CD8-positive, alpha-beta memory T cell (primary cell): ENCODE results near the gene GLYATL3. TPM values are rescaled to one million over a fixed set of nuclear protein-coding genes. Genes with fewer than 3 reads are reported as not detected.

Experiments
- CTCF ChIA-PET: fragments of 350-600 bp; sonication (Branson Sonifier 250); formaldehyde crosslinking; loops from one replicate; lab custom pipeline; 2021; ENCODE audit warnings: antibody characterized with exemption; lab: Charles Lee
- POLR2A ChIA-PET: fragments of 350-600 bp; sonication (Branson Sonifier 250); formaldehyde crosslinking; loops from one replicate; lab custom pipeline; 2021; ENCODE audit warnings: antibody characterized with exemption; lab: Charles Lee
- DNase-seq, 5 donors: peaks; one replicate each; pipeline versions ENCODE4 v3.0.0 to v3.0.0-alpha.2; 2020 to 2022; ENCODE audit warnings: mixed read lengths in 1 of 5
- H3K27ac ChIP-seq: one replicate; pipeline ENCODE4 v1.7.0; 2013; ENCODE audit warnings: low read depth, mild to moderate bottlenecking, low read length, moderate library complexity
- H3K27me3 ChIP-seq: 2 replicates; pipeline ENCODE4 v1.7.0; 2013; ENCODE audit warnings: low read length, mild to moderate bottlenecking; ENCODE audit not compliant: insufficient read depth, poor library complexity, severe bottlenecking
- H3K36me3 ChIP-seq: 2 replicates; pipeline ENCODE4 v1.7.0; 2013; ENCODE audit warnings: mild to moderate bottlenecking, low read length, moderate library complexity; ENCODE audit not compliant: insufficient read depth
- H3K4me1 ChIP-seq: 2 replicates; pipeline ENCODE4 v1.7.0; 2013; ENCODE audit warnings: mild to moderate bottlenecking, low read length, moderate library complexity; ENCODE audit not compliant: insufficient read depth
- H3K4me3 ChIP-seq: 2 replicates; pipeline ENCODE4 v1.7.0; 2013; ENCODE audit warnings: mild to moderate bottlenecking, low read length
- H3K9me3 ChIP-seq: 2 replicates; pipeline ENCODE4 v1.7.0; 2013; ENCODE audit warnings: mild to moderate bottlenecking, low read length
- H3K27ac Mint-ChIP-seq, 8 donors: one replicate each; pipeline ENCODE4 v1.8.0; 2020 to 2021; ENCODE audit warnings: mixed read lengths in 8 of 8, mild to moderate bottlenecking in 6 of 8, inconsistent platforms in 3 of 8, moderate library complexity in 3 of 8
- H3K27me3 Mint-ChIP-seq, 2 donors: one replicate each; pipeline ENCODE4 v1.8.0; 2020 to 2021; ENCODE audit warnings: mixed read lengths in 2 of 2, mild to moderate bottlenecking in 1 of 2, moderate library complexity in 1 of 2
- H3K36me3 Mint-ChIP-seq, 3 donors: one replicate each; pipeline ENCODE4 v1.8.0; 2020 to 2021; ENCODE audit warnings: mixed read lengths in 3 of 3, inconsistent platforms in 1 of 3, mild to moderate bottlenecking in 1 of 3
- H3K4me1 Mint-ChIP-seq, 3 donors: one replicate each; pipeline ENCODE4 v1.8.0; 2020 to 2021; ENCODE audit warnings: mixed read lengths in 3 of 3, inconsistent platforms in 1 of 3, mild to moderate bottlenecking in 1 of 3
- H3K4me3 Mint-ChIP-seq, 7 donors: one replicate each; pipeline ENCODE4 v1.8.0; 2020 to 2021; ENCODE audit warnings: mixed read lengths in 7 of 7, mild to moderate bottlenecking in 6 of 7, moderate library complexity in 4 of 7, inconsistent platforms in 2 of 7
- H3K9me3 Mint-ChIP-seq, 5 donors: one replicate each; pipeline ENCODE4 v1.8.0; 2020 to 2022; ENCODE audit warnings: mixed read lengths in 5 of 5, mild to moderate bottlenecking in 3 of 5, moderate library complexity in 2 of 5, inconsistent platforms in 1 of 5
- polyA plus RNA-seq: library from polyadenylated mRNA; unstranded; fragments of 300-500 nt; fragmentation: Illumina TruSeq; gene quantifications from one replicate; pipeline ENCODE4 v1.2.3, GENCODE V29; 2021
- total RNA-seq, 2 experiments: library from RNA; stranded (reverse); gene quantifications; one replicate each; pipeline ENCODE4 v1.2.3, GENCODE V29; 2021

Gene GLYATL3
- total and polyA plus RNA-seq, 3 experiments from 2014 or later: not detected

DNA sequence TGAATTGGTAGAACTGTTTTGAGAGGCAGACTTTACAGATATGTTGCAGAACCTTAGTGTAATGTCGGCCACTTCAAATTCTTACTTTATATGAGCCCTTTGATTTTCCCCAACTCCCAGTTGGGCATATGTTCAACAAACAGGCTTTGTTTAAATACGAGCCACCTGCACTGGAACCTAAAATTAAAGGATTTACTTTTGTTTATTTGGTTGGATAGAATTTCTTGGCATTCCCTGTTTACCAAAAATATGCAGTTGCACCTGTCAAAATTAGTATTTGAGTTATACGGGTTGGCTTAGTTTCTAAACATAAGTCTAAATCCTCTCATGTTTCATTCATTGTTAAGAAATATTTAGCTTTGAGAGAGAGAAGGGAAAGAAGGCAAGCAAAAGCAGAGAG lies 2.4 kb upstream of the GLYATL3 start:
- Histone ChIP-seq H3K27me3 (no peaks in the 10 kb centered on the region), H3K4me1 (no peaks in the 10 kb centered on the region), H3K4me3 (no peak overlapping the region), H3K9me3 (no peaks in the 10 kb centered on the region), H3K27ac (no peak overlapping the region), H3K36me3 (peaks cover 5% of the 10 kb centered on the region)
- POLR2A ChIA-PET: no interaction called here
- DNase-seq: no peak
- H3K27ac Mint-ChIP-seq: no peak overlapping the region
- no peak overlapping the region for H3K4me3 Mint-ChIP-seq
- no peaks in the 10 kb centered on the region for H3K9me3 Mint-ChIP-seq
- H3K36me3 Mint-ChIP-seq: peaks cover 3 to 7% (median 7%) of the 10 kb centered on the region in 3 donors
- no peaks in the 10 kb centered on the region for H3K4me1 Mint-ChIP-seq
- no peaks in the 10 kb centered on the region for H3K27me3 Mint-ChIP-seq
- CTCF ChIA-PET: no interaction called here

DNA sequence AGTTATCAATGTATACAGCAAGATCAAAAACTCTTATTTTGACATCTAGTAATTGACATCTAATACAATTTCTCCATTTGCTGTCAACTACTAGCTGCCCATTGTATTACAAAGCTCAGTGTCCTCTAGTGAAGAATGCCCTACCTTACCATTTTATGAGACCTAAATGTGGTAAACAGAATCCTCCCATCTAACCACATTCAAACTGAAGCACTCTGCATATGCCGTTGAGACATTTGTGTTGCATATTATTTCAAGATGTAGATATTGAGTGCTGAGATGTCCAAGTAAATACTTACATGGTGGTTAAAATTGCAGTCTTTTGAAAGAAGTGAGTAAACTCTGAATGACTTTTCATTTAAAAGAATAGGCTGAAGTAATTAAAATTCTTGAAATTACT lies 597 bp upstream of the GLYATL3 start:
- ChIA-PET CTCF (no interaction called here), POLR2A (no interaction called here)
- Mint-ChIP-seq H3K27ac (no peak overlapping the region), H3K36me3 (peaks cover 0 to under 1% (median 0%) of the 10 kb centered on the region in 3 donors), H3K4me1 (no peaks in the 10 kb centered on the region), H3K4me3 (no peak overlapping the region), H3K27me3 (peaks cover 0 to 4% of the 10 kb centered on the region in 2 donors), H3K9me3 (no peaks in the 10 kb centered on the region)
- no peaks in the 10 kb centered on the region for H3K27me3 ChIP-seq
- H3K4me3 ChIP-seq: no peak overlapping the region
- H3K27ac ChIP-seq: no peak overlapping the region
- H3K9me3 ChIP-seq: no peaks in the 10 kb centered on the region
- H3K4me1 ChIP-seq: no peaks in the 10 kb centered on the region
- peaks cover 1% of the 10 kb centered on the region for H3K36me3 ChIP-seq
- DNase-seq: no peak

DNA sequence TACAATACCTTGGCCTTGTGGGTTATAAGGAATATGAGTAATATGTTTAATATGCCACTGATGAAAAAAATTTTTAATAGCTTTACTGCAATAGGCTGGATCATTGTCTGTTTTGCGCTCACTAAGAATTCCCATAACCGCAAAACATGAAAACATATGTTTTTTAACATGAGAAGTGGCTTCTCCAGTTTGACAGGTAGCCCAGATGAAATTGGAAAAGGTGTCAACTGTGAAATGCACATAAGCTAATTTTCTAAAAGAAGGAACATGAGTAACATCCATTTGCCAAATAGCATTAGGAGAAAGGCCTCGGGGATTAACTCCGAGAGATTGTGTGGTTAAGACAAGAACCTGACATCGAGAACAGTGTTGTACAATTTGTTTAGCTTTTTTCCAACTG lies 4.9 kb downstream of the GLYATL3 start:
- no peak overlapping the region for H3K27ac Mint-ChIP-seq
- H3K4me1 Mint-ChIP-seq: no peaks in the 10 kb centered on the region

DNA sequence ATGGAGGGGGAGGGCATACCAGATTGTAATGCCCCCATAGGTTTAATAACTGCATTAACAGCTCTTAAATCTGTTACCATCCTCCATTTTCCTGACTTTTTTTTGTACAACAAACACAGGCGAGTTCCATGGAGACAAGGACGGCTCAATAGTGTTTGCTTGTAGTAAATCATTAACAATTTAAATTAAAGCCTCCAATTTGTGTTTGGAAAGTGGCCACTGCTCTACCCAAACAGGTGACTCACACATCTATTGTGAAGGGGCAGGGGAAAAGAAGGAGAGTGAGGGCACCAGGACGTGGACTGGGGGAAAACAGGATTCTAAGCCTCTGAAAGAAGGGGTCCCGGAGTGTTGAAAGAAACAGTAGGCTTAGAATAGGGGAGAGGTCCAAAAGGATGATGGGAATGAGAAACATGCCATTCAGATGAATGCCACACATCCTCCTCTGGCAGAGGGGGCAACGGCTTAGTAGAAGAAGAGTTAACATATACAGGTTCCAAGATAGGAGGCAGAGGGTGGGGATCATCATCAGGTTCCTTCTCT lies 6.9 kb downstream of the GLYATL3 start:
- Histone ChIP-seq H3K9me3 (no peaks in the 10 kb centered on the region), H3K27ac (no peak overlapping the region), H3K36me3 (no peaks in the 10 kb centered on the region), H3K27me3 (no peaks in the 10 kb centered on the region), H3K4me1 (no peaks in the 10 kb centered on the region), H3K4me3 (no peak overlapping the region)
- Mint-ChIP-seq H3K27me3 (peaks cover 6 to 30% of the 10 kb centered on the region in 2 donors), H3K4me1 (no peaks in the 10 kb centered on the region), H3K27ac (no peak overlapping the region), H3K4me3 (no peak overlapping the region), H3K9me3 (peaks cover 0 to 9% (median 2%) of the 10 kb centered on the region in 5 donors), H3K36me3 (no peaks in the 10 kb centered on the region)
- DNase-seq: no peak
- ChIA-PET POLR2A (no interaction called here), CTCF (no interaction called here)

More for the DNA sequence above, 4.9 kb downstream of the GLYATL3 start:
- no peak for DNase-seq
- Histone ChIP-seq H3K9me3 (no peaks in the 10 kb centered on the region), H3K27me3 (no peaks in the 10 kb centered on the region), H3K4me3 (no peak overlapping the region), H3K4me1 (no peaks in the 10 kb centered on the region), H3K27ac (no peak overlapping the region), H3K36me3 (no peaks in the 10 kb centered on the region)
- Mint-ChIP-seq H3K36me3 (no peaks in the 10 kb centered on the region), H3K27me3 (peaks cover 6 to 25% of the 10 kb centered on the region in 2 donors), H3K9me3 (peaks cover 0 to 9% (median 2%) of the 10 kb centered on the region in 5 donors), H3K4me3 (no peak overlapping the region)
- ChIA-PET POLR2A (no interaction called here), CTCF (no interaction called here)

DNA sequence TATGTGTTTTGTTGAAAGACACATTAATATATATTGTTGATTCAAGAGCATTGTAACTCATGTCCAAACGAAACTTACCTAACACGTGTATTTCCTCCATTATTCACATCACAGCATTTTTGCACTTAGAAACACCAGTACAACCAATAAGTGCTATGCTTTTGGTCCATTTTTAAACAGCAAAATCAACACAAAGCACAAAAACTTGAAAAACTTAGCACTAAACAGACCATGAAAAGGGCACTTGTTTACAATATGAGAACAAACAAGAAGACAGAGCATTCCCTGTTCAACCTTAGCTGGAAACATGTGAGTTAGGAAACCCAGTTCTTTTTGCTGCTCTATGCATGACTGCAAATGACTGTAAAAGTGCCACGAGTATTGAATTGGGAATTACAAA lies 9.6 kb downstream of the GLYATL3 start:
- H3K36me3 ChIP-seq: no peaks in the 10 kb centered on the region
- POLR2A ChIA-PET: no interaction called here

DNA sequence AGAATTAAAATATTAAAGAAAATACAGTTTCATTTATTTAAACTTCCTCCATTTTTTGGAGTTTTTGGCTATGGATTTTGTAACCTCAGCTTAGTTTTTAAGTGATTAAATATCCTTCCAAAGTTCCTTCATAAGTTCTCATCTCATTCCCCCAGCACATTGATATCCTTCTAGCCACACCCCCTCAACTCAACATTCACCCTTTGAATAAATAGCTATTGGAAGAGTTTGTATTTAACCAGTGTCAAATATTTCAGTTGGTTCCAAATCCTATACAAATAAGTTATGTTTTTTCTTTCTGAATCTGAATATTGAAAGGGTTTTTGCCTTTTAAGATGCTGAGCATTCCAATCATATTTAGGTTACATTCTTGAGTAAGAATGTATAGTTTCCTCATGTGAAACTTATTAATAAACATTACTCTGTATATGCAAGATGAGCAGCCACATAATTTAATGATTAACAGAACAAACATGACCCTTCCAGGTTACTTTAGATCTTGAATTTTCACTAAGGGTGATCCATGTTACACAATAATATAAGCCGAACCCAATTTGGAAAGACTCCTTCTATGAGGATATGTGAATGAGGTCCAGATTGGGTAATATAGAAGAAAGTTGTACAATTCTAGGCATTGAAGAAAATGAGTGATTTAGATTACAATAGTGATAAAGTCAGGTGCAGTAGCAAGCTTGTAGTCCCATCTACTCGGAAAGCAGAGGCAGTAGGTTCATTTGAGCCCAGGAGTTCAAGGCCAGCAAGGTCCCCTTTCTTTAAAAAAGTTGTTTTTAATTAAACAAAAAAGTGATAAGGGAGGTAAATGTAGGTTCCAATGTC lies 13.6 kb downstream of the GLYATL3 start:
- H3K27me3 ChIP-seq: no peaks in the 10 kb centered on the region
- H3K4me3 Mint-ChIP-seq: no peak overlapping the region
- no peak for DNase-seq
- CTCF ChIA-PET: no interaction called here
- H3K27me3 Mint-ChIP-seq: peaks cover 5 to 35% of the 10 kb centered on the region in 2 donors
- H3K4me1 Mint-ChIP-seq: no peaks in the 10 kb centered on the region
- no peaks in the 10 kb centered on the region for H3K36me3 ChIP-seq
- H3K27ac Mint-ChIP-seq: no peak overlapping the region
- no peak overlapping the region for H3K4me3 ChIP-seq
- H3K27ac ChIP-seq: no peak overlapping the region
- no peaks in the 10 kb centered on the region for H3K9me3 ChIP-seq
- H3K36me3 Mint-ChIP-seq: no peaks in the 10 kb centered on the region
- no peaks in the 10 kb centered on the region for H3K4me1 ChIP-seq
- no peaks in the 10 kb centered on the region for H3K9me3 Mint-ChIP-seq
- POLR2A ChIA-PET: no interaction called here

More for the DNA sequence above, 9.6 kb downstream of the GLYATL3 start:
- Mint-ChIP-seq H3K4me3 (no peak overlapping the region), H3K4me1 (no peaks in the 10 kb centered on the region), H3K9me3 (peaks cover 0 to 9% (median 2%) of the 10 kb centered on the region in 5 donors), H3K27me3 (peaks cover 9 to 41% of the 10 kb centered on the region in 2 donors), H3K27ac (no peak overlapping the region), H3K36me3 (no peaks in the 10 kb centered on the region)
- Histone ChIP-seq H3K9me3 (no peaks in the 10 kb centered on the region), H3K27me3 (no peaks in the 10 kb centered on the region), H3K4me1 (no peaks in the 10 kb centered on the region), H3K4me3 (no peak overlapping the region), H3K27ac (no peak overlapping the region)
- CTCF ChIA-PET: no interaction called here
- DNase-seq: no peak

DNA sequence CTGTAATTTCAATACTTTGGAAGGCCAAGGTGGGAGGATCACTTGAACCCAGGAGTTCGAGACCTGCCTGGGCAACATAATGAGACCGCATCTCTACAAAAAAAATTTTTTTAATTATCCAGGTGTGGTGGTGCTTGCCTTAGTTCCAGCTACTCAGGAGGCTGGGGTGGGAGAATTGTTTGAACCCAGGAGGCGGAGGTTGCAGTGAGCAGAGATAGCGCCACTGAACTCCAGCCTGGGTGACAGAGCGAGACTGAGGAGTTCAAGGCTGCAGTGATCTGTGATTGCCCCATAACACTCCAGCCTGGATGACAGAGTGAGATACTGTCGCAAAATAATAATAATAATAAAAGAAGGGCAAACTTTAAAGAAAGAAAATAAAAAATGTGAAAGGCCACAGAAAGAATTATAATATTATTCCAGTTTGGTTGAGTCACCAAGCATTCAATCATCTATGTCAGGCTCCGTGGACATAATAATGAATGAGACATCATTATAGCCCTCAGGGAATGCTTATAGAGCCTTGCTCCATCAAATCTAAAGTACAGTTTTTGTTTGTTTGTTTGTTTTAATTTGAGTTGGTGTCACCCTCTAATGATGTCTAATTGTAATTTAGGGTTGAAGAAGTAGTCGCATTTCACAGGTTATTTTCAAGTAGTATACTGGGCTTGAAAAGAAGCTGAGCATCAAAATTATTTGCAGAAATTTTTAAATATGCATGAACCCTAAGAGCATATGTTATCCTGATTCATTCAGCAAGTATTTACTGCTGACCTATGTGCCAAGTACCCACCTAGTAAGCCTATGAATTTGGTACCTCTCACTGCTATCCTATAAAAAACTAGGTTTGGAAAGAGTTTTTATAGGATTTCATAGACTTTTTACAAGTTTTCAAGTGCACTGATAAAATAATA lies 15.1 kb downstream of the GLYATL3 start:
- no peaks in the 10 kb centered on the region for H3K9me3 Mint-ChIP-seq
- no peaks in the 10 kb centered on the region for H3K36me3 Mint-ChIP-seq
- POLR2A ChIA-PET: no interaction called here
- DNase-seq: no peak
- CTCF ChIA-PET: no interaction called here
- no peak overlapping the region for H3K4me3 Mint-ChIP-seq
- Histone ChIP-seq H3K27me3 (no peaks in the 10 kb centered on the region), H3K4me3 (no peak overlapping the region), H3K36me3 (no peaks in the 10 kb centered on the region), H3K4me1 (no peaks in the 10 kb centered on the region), H3K9me3 (no peaks in the 10 kb centered on the region), H3K27ac (no peak overlapping the region)
- H3K27ac Mint-ChIP-seq: no peak overlapping the region
- H3K4me1 Mint-ChIP-seq: no peaks in the 10 kb centered on the region
- H3K27me3 Mint-ChIP-seq: peaks cover 5 to 30% of the 10 kb centered on the region in 2 donors
